Measurements from ENCODE around the gene PLXNA1.

PLXNA1 gene

DNA sequence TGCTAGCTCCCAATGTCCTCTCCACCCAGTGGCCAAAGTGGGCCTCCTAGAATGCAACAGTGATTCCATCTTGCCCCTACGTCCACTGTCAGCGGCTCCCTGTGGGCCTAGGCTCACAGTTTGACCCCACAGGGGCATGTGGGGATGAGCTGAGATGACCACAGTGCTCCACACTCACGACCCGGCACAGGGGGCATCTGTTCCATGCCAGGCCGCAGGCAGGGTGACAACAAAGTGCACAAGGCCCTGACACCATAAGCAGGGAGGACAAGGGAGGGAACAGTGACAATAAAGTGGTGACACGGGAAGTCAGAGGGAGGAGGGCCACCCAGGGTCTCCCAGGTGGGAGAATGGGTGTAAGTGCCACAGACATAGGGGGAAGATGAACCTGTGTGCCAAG is 5.1 kb upstream of the PLXNA1 start:
- no peaks in the 10 kb centered on the region for H3K27me3 ChIP-seq (ENCODE audit: control insufficient read depth, insufficient read depth, low read length)
- H2AFZ ChIP-seq: no peak overlapping the region
- H3K9ac ChIP-seq: no peak overlapping the region
- no peak overlapping the region for H3K27ac ChIP-seq
- no peaks in the 10 kb centered on the region for H3K9me3 ChIP-seq (ENCODE audit: control insufficient read depth, low read length)
- no peaks in the 10 kb centered on the region for H3K4me1 ChIP-seq
- peaks cover 4% of the 10 kb centered on the region for H3K36me3 ChIP-seq (ENCODE audit: control insufficient read depth, insufficient read depth, low read length)
- H3K4me2 ChIP-seq (ENCODE audit: low read length): no peak overlapping the region
- TF ChIP-seq, protein P1, sequence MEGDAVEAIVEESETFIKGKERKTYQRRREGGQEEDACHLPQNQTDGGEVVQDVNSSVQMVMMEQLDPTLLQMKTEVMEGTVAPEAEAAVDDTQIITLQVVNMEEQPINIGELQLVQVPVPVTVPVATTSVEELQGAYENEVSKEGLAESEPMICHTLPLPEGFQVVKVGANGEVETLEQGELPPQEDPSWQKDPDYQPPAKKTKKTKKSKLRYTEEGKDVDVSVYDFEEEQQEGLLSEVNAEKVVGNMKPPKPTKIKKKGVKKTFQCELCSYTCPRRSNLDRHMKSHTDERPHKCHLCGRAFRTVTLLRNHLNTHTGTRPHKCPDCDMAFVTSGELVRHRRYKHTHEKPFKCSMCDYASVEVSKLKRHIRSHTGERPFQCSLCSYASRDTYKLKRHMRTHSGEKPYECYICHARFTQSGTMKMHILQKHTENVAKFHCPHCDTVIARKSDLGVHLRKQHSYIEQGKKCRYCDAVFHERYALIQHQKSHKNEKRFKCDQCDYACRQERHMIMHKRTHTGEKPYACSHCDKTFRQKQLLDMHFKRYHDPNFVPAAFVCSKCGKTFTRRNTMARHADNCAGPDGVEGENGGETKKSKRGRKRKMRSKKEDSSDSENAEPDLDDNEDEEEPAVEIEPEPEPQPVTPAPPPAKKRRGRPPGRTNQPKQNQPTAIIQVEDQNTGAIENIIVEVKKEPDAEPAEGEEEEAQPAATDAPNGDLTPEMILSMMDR (IDR thresholded peaks at IDR 0.05): no peak
- H3K79me2 ChIP-seq: no peaks in the 10 kb centered on the region
- H3K4me3 ChIP-seq (ENCODE audit: low read depth, low read length): no peak overlapping the region

DNA sequence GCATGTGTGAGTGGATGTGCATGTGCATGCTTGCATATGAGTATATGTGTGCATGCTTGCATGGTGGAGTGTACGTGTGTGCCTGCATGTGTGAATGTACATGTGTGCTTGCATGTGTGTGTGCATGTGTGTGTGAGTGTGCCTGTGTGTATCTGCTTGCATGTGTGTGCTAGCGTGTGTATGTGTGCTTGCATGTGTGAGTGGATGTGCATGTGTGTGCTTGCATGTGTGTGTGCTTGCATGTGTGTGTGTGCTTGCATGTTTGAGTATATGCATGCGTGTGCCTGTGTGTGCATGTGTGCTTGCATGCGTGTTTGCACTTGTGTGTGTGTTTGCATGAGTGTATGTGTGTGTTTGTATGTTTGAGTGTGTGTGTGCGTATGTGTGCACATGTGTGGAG is 4.6 kb upstream of the PLXNA1 start:
- Histone ChIP-seq H3K9ac (no peak overlapping the region), H3K36me3 (ENCODE audit: control insufficient read depth, insufficient read depth, low read length) (peaks cover 4% of the 10 kb centered on the region)
- TF ChIP-seq, protein P1 (IDR thresholded peaks at IDR 0.05): no peak

DNA sequence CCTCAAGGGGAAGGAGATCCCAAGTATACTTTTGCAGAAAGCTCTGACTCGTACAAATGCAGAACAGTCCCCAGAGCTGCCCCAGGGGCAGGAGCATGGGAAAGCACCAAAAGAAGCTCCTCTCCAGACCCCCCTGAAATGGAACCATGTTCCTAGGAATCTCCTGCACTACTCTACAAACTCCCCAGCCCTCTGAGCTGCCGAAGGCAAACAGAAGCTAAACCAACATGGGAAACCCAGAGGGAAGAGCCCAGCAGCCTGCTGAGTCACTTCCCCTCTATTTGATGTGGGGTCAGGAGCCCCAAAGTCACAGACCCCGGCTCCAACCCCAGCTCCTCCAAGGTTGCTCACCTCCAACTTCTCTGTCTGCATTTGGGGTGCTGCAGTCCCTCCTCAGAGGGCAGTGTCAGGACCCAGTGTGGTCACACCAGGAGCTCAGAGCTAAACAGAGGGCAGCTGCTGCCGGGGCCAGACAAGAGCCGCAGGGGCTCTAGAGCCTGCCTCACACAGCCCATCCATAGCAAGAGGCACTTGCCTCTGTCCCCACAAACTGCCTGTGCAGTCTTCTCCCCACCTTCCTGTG is 3.8 kb upstream of the PLXNA1 start:
- H2AFZ ChIP-seq: no peak overlapping the region
- H3K9me3 ChIP-seq (ENCODE audit: control insufficient read depth, low read length): no peaks in the 10 kb centered on the region
- H3K36me3 ChIP-seq (ENCODE audit: control insufficient read depth, insufficient read depth, low read length): peaks cover 4% of the 10 kb centered on the region
- H3K4me1 ChIP-seq: no peaks in the 10 kb centered on the region
- TF ChIP-seq, protein P1 (IDR thresholded peaks at IDR 0.05): no peak
- no peak overlapping the region for H3K4me3 ChIP-seq (ENCODE audit: low read depth, low read length)
- H3K27ac ChIP-seq: no peak overlapping the region
- H3K27me3 ChIP-seq (ENCODE audit: control insufficient read depth, insufficient read depth, low read length): no peaks in the 10 kb centered on the region
- H3K4me2 ChIP-seq (ENCODE audit: low read length): no peak overlapping the region
- no peak overlapping the region for H3K9ac ChIP-seq
- H3K79me2 ChIP-seq: peaks cover 2% of the 10 kb centered on the region

More for the DNA sequence above, 4.6 kb upstream of the PLXNA1 start:
- no peaks in the 10 kb centered on the region for H3K9me3 ChIP-seq (ENCODE audit: control insufficient read depth, low read length)
- H3K4me1 ChIP-seq: no peaks in the 10 kb centered on the region
- H3K4me2 ChIP-seq (ENCODE audit: low read length): no peak overlapping the region
- H3K4me3 ChIP-seq (ENCODE audit: low read depth, low read length): no peak overlapping the region
- no peak overlapping the region for H3K27ac ChIP-seq
- H3K27me3 ChIP-seq (ENCODE audit: control insufficient read depth, insufficient read depth, low read length): no peaks in the 10 kb centered on the region
- H2AFZ ChIP-seq: no peak overlapping the region
- no peaks in the 10 kb centered on the region for H3K79me2 ChIP-seq

DNA sequence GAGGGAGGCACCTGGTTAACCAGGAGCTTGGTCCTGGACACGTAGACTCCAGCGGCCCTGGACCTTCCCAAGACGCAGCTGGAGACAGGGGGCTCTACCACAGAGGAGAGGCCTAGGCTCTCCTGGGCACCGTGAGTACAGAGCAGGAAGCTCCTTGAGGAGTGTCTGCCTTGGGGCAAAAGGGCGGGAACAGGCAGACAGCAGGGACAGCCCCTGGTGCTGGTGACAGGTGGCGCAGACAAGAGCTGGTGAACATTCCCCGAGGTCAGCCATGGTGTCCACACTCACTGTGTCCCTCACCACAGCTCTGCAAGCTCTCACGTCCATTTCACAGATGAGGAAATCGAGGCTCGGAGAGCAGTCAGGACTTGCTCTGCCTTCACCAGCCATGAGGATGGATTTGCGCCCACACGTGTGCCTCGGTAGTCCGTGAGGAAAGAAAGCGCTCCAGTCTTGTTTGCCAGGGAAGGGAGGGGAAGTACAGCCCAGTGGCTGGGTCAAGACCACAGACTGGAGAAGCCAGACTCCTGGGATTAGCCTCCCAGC is 2.6 kb upstream of the PLXNA1 start:
- H3K4me1 ChIP-seq: peaks cover 7% of the 10 kb centered on the region

More for the DNA sequence above, 2.6 kb upstream of the PLXNA1 start:
- Histone ChIP-seq H3K27ac (no peak overlapping the region), H3K4me2 (ENCODE audit: low read length) (no peak overlapping the region), H3K4me3 (ENCODE audit: low read depth, low read length) (no peak overlapping the region), H3K79me2 (peaks cover 9% of the 10 kb centered on the region), H3K36me3 (ENCODE audit: control insufficient read depth, insufficient read depth, low read length) (no peaks in the 10 kb centered on the region), H2AFZ (no peak overlapping the region), H3K9me3 (ENCODE audit: control insufficient read depth, low read length) (no peaks in the 10 kb centered on the region), H3K27me3 (ENCODE audit: control insufficient read depth, insufficient read depth, low read length) (no peaks in the 10 kb centered on the region), H3K9ac (no peak overlapping the region)
- TF ChIP-seq, protein P1 (IDR thresholded peaks at IDR 0.05): no peak
